Measurements from ENCODE around the gene FOCAD.
"Not testable (repeated sequence)": the region's sequence is repeated elsewhere in the genome, so short reads cannot be mapped to it uniquely, and the experiment has no call there.

The FOCAD gene

GRCh38 chr9:20974191-20974938 lies 290.3 kb downstream of the FOCAD start:
- not testable (repeated sequence) for DNase-seq

DNA sequence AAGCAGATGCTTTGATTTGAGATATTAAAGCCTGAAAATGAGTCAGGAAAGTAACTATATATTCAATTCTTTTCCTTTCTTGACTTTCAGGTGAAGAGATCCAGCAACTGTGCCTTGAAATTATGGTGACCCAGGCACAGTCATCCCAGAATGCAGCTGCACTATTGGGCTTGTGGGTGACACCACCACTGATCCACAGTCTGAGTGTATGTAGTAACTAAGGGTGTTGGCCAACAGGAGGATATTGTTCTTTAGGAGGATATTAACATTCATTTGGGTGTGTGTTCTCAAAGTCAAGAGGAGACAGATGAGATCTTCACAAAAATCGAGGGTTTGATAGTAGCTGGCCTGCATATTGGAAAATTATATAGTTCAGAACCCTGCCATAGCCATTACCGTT lies 294.2 kb downstream of the FOCAD start:
- DNase-seq = no peak

GRCh38 chr9:20980832-20981455 lies 296.9 kb downstream of the FOCAD start:
- DNase-seq = peak; percentile 52

DNA sequence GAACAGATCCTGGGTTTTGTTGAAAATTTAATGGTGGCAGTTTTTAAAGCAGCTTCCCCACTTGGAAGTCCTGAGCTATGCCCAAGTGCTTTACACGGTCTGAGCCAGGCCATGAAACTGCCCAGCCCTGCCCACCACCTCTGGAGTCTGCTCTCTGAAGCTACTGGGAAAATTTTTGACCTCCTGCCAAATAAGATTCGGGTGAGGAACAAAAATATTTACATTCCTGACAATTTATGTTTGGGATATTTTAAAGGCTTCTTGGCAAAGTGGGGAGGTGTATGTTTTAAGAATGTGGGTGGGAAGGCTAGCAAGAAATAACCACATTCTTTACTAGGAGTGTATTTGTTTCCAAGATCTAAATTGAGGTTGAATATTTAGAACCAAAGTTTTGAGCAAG lies 297.4 kb downstream of the FOCAD start:
- DNase-seq = peak; percentile 87

- peak; percentile 63 for DNase-seq
Observed at GRCh38 chr9:20984506-20984905, 300.4 kb downstream of the FOCAD start.

GRCh38 chr9:20985851-20986600 lies 302.0 kb downstream of the FOCAD start:
- no peak for DNase-seq

GRCh38 chr9:20987521-20987920 lies 303.5 kb downstream of the FOCAD start:
- no peak for DNase-seq

- DNase-seq = no peak
Observed at GRCh38 chr9:20988061-20988460, 304.0 kb downstream of the FOCAD start.

DNA sequence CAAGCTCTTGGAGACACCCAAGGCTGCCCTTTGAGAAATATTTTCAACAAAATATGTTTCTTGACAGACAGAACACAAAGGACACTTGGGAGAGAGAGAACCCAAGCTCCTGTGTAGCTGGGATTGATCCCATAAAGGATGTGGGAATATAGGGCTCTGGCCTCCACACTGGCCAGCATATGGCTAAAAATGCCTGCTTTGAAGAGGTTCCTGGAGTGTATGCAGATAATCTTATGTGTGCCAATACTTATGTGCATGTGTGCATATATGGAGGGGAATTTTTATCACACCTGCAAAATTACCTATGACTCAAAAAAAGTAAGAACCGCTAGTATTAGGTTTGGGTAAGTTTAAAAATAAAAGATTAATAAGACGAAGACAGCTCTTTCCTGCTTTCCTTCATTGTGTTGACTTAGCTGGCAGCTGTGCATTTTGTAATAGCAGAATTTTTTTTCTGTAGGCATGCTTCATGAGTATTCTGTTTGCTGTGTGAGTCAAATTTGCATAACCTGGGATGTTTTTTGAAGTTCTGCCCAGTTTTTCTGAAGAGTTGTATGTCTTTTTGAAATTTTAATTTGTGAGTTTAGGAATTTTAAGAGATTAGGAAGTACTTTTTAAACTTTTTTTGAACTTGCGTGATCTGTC lies 304.7 kb downstream of the FOCAD start:
- DNase-seq = no peak

GRCh38 chr9:20989923-20990341 lies 305.9 kb downstream of the FOCAD start:
- no peak for DNase-seq

- no peak for DNase-seq
Observed at GRCh38 chr9:20990867-20991266, 306.8 kb downstream of the FOCAD start.

- no peak for DNase-seq
Observed at GRCh38 chr9:20994486-20994885, 310.4 kb downstream of the FOCAD start.

GRCh38 chr9:20995616-20996015 lies 311.6 kb downstream of the FOCAD start:
- no peak for DNase-seq

GRCh38 chr9:20996809-20997208 lies 312.8 kb downstream of the FOCAD start:
- DNase-seq = no peak

GRCh38 chr9:20997503-20998076 lies 313.5 kb downstream of the FOCAD start:
- no peak for DNase-seq

DNA sequence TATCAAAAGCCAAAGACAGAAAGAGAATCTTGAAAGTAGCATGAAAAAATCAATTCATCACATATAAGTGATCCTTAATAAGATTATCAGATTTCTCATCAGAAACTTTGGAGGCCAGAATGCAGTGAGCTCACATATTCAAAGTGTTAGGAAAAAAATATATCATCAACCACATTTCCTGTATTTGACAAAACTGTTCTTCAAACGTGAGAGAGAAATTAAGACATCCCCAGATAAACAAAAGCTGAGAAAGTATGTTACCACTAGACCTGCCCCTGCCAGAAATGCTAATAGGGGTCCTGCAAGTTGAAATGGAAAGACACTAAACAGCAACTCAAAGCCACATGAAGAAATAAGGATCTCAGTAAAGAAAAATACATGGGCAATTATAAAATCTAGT lies 317.5 kb downstream of the FOCAD start:
- DNase-seq = no peak

GRCh38 chr9:21002040-21002439 lies 318.0 kb downstream of the FOCAD start:
- no peak for DNase-seq

DNA sequence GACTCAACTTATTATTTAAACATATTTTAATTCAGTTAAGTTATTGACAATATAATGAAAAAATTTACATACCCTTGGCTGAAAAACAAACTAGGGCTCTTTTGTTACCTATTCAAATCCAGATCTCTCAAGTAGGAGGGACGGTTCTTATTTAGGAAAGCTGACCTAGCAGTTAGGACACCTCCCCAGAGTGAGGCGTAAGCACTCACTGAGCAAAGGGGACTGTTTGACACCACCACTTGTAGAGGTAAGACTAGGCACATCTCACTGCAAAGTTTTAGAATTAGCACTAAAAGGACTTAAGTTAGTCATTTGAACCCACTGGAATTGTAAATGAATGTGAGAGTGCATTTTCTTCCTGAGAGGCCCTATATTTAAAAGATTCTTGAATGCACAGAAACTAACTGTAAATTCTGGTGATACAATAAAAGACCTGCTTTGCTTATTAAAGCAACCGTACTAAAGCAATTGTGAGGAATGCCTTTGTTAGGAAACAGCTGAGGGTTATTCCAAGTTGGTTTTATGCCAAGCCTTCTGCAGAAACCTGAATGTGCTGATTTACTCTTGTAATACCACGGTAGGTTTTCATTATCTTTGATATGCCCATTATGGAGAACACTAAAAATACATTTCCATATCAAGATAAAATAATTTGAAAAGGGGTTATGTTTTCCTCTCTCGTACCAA lies 331.2 kb downstream of the FOCAD start:
- peak; percentile 31 for DNase-seq

DNA sequence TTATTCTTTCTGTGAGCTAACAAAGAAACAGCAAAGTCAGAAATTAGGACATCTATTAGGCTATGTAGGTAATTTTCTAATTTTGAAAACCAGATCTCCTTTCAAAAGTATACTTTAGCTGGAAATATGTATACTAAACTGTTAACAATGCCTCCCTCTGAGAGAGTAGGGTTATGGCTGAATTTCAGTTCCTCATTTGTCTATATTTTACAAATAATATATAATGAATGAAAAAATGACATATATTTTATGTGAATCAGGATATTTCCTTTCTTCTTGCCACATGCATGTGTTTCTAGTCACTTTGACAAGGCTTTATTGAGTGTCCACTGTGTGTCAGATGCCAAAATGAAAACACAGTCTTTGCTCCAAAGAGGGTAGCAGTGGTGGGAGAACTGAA lies 331.9 kb downstream of the FOCAD start:
- no peak for DNase-seq

DNA sequence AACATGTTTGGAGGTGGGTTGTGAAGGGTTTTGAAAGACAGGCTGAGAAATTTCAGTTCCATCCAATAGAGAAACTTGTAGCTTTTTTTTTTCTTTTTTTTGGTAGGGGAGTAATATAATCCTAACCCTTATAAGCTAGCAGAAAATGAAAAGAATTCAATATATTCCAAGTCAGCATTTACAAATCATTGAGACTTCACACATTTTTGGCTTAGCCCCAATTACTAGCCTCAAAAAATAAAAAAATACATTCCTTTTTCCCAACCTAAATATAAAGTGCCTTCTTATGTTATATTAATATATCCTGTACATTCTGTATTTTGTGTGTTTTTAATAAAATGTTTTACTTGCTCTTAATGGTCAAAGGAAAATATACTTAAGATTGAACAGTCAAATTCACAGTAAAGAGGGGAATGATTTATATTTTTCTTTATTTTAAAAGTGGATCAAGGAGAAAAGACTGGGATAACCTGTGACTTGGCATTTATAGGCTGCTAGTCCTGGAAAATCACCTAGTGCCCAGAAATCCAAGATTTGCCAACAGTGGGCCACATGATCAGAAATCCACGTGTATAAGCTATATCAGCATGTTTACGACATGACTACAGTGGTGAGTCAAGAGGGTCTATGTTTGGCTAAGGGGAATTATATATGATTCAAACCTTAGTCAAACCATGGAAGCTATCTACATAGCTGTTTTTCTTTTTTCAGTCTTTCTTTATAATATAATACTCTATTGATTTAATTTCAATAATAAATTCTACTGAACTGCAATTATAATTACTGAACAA lies 332.8 kb downstream of the FOCAD start:
- peak; percentile 78 for DNase-seq

GRCh38 chr9:21018177-21018576 lies 334.1 kb downstream of the FOCAD start:
- DNase-seq = no peak

All from fibroblast of skin of abdomen (primary cell).